Nephron (organoid): ENCODE data around the gene KRTAP3-2.

Source experiments
- H3K27ac Mint-ChIP-seq, 3 experiments: 2 replicates each; pipeline ENCODE4 v1.8.0; 2020; ENCODE audit warnings: mixed read lengths in 3 of 3, mild to moderate bottlenecking in 2 of 3, moderate library complexity in 1 of 3
- H3K27me3 Mint-ChIP-seq: 2 replicates; pipeline ENCODE4 v1.8.0; 2021; ENCODE audit warnings: low read depth, mild to moderate bottlenecking, moderate library complexity, mixed read lengths
- H3K36me3 Mint-ChIP-seq: 2 replicates; pipeline ENCODE4 v1.8.0; 2020; ENCODE audit warnings: low read depth, mixed read lengths
- H3K4me1 Mint-ChIP-seq: 2 replicates; pipeline ENCODE4 v1.8.0; 2020; ENCODE audit warnings: mixed read lengths
- H3K4me3 Mint-ChIP-seq, 3 experiments: 2 replicates each; pipeline ENCODE4 v1.8.0; 2020; ENCODE audit warnings: mild to moderate bottlenecking in 3 of 3, mixed read lengths in 3 of 3, moderate library complexity in 2 of 3
- H3K9me3 Mint-ChIP-seq: 2 replicates; pipeline ENCODE4 v1.8.0; 2020; ENCODE audit warnings: mixed read lengths
- CTCF ChIP-seq, 3 experiments: fragments of 200-600 bp; sonication (generic); IDR thresholded peaks; one replicate each; pipeline ENCODE4 v1.5.0; 2021; ENCODE audit warnings: antibody characterized with exemption in 3 of 3; ENCODE audit not compliant: unreplicated experiment in 3 of 3

Gene KRTAP3-2

DNA sequence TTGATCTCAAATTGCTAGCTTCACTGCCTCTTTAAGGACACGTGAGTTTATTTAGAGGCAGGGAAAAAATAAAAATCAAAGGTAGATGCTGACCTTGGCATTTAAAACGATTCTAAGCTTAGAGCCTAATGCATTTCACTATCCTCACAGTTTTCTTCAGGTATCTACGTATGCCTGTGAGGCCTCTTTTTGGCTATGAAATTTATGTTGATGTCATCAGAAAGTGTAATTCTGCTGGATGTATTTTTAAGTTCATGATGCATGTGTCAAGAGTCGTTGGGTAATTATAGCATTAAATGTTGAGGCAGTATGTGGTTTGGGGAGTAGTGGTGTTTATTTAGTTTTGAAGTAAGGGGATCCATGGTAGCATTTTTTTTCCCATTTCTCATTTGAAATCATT is 4.2 kb upstream of the KRTAP3-2 start:
- TF ChIP-seq CTCF (IDR thresholded peaks at IDR 0.05; ENCODE audit: unreplicated experiment in 3 of 3) = no peak
- no peak overlapping the region for H3K4me3 Mint-ChIP-seq
- no peak overlapping the region for H3K27ac Mint-ChIP-seq
- peaks cover 2% of the 10 kb centered on the region for H3K9me3 Mint-ChIP-seq
- H3K27me3 Mint-ChIP-seq = peaks cover 5% of the 10 kb centered on the region
- peaks cover 13% of the 10 kb centered on the region for H3K4me1 Mint-ChIP-seq
- no peaks in the 10 kb centered on the region for H3K36me3 Mint-ChIP-seq

GRCh38 chr17:41002814-41003213 is 3.1 kb upstream of the KRTAP3-2 start:
- Mint-ChIP-seq H3K9me3 (peaks cover 2% of the 10 kb centered on the region), H3K4me1 (peaks cover 13% of the 10 kb centered on the region), H3K36me3 (no peaks in the 10 kb centered on the region), H3K27me3 (peaks cover 5% of the 10 kb centered on the region), H3K4me3 (no peak overlapping the region), H3K27ac (no peak overlapping the region)
- TF ChIP-seq CTCF (IDR thresholded peaks at IDR 0.05; ENCODE audit: unreplicated experiment in 3 of 3) = no peak

DNA sequence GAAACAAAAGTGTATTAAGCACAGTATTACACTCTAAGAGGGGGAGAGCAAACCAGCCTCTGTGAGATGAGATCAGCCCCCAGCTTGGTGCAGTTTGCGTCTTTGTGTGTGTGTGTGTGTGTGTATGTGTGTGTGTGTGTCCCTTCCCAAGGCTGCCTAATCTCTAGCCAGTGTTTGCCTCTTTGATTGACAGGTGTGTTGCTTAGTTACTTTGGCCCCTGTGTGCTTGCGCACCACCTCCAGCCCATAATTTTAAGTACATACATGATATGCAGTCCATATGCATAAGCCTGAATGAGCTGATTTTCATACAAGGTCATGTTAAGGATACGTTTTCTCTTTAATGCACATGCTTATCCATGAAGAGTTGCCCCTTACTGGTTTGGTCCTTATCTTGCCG is 2.1 kb upstream of the KRTAP3-2 start:
- no peak for TF ChIP-seq CTCF (IDR thresholded peaks at IDR 0.05; ENCODE audit: unreplicated experiment in 3 of 3)
- peaks cover 20% of the 10 kb centered on the region for H3K4me1 Mint-ChIP-seq

GRCh38 chr17:40997361-40997760 is 2.3 kb downstream of the KRTAP3-2 start:
- TF ChIP-seq CTCF (IDR thresholded peaks at IDR 0.05; ENCODE audit: unreplicated experiment in 3 of 3) = no peak
- H3K9me3 Mint-ChIP-seq = peaks cover 2% of the 10 kb centered on the region
- H3K4me1 Mint-ChIP-seq = peaks cover 29% of the 10 kb centered on the region
- peaks cover 5% of the 10 kb centered on the region for H3K27me3 Mint-ChIP-seq
- no peak overlapping the region for H3K27ac Mint-ChIP-seq
- H3K36me3 Mint-ChIP-seq = no peaks in the 10 kb centered on the region
- H3K4me3 Mint-ChIP-seq = no peak overlapping the region

More for the DNA sequence above, 2.1 kb upstream of the KRTAP3-2 start:
- H3K27me3 Mint-ChIP-seq = peaks cover 5% of the 10 kb centered on the region
- H3K27ac Mint-ChIP-seq = no peak overlapping the region
- H3K4me3 Mint-ChIP-seq = no peak overlapping the region
- H3K9me3 Mint-ChIP-seq = peaks cover 2% of the 10 kb centered on the region
- H3K36me3 Mint-ChIP-seq = no peaks in the 10 kb centered on the region

- no peaks in the 10 kb centered on the region for H3K36me3 Mint-ChIP-seq
- TF ChIP-seq CTCF (IDR thresholded peaks at IDR 0.05; ENCODE audit: unreplicated experiment in 3 of 3) = no peak
- no peak overlapping the region for H3K4me3 Mint-ChIP-seq
- peaks cover 2% of the 10 kb centered on the region for H3K9me3 Mint-ChIP-seq
- no peak overlapping the region for H3K27ac Mint-ChIP-seq
- peaks cover 5% of the 10 kb centered on the region for H3K27me3 Mint-ChIP-seq
- peaks cover 32% of the 10 kb centered on the region for H3K4me1 Mint-ChIP-seq
These were observed 2.9 kb downstream of the KRTAP3-2 start for GRCh38 chr17:40996829-40997228.

DNA sequence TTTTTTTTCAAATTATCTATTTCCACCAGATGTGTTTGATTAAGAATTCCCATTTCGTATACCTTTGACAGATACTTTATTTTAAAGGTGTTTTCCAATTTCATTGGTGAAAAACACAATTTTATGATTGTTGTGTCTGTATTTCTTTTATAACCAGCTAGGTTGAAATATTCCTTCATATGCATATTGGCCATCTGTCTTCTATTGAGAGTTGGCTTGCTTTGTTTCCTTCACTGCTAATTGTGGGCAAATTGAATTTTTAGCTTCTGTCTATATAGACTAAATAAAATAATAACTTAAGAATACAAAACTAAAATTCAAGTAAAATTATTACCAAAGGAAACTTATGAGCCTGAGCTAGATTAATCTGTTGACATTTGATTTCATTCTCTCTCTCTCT is 4.6 kb downstream of the KRTAP3-2 start:
- Mint-ChIP-seq H3K36me3 (no peaks in the 10 kb centered on the region), H3K4me1 (peaks cover 32% of the 10 kb centered on the region), H3K9me3 (peaks cover 2% of the 10 kb centered on the region), H3K27me3 (peaks cover 5% of the 10 kb centered on the region), H3K27ac (no peak overlapping the region), H3K4me3 (peak overlapping the region in 1 of 3 experiments; percentile 46)
- TF ChIP-seq CTCF (IDR thresholded peaks at IDR 0.05; ENCODE audit: unreplicated experiment in 3 of 3) = no peak
